GM12875 (cell line): ENCODE data around the gene IL12RB2.

Experiments
- H3K4me3 ChIP-seq: one replicate; pipeline ENCODE4 v1.5.1; 2011; ENCODE audit warnings: low read depth, low read length, control low read depth
- TF ChIP-seq, protein P1 (sequence below): IDR thresholded peaks from 2 replicates; pipeline ENCODE4 v1.5.1; 2011; ENCODE audit warnings: low read depth, mild to moderate bottlenecking, control low read depth, inconsistent platforms, low read length, moderate library complexity, borderline replicate concordance; ENCODE audit not compliant: insufficient read depth

IL12RB2 gene

DNA sequence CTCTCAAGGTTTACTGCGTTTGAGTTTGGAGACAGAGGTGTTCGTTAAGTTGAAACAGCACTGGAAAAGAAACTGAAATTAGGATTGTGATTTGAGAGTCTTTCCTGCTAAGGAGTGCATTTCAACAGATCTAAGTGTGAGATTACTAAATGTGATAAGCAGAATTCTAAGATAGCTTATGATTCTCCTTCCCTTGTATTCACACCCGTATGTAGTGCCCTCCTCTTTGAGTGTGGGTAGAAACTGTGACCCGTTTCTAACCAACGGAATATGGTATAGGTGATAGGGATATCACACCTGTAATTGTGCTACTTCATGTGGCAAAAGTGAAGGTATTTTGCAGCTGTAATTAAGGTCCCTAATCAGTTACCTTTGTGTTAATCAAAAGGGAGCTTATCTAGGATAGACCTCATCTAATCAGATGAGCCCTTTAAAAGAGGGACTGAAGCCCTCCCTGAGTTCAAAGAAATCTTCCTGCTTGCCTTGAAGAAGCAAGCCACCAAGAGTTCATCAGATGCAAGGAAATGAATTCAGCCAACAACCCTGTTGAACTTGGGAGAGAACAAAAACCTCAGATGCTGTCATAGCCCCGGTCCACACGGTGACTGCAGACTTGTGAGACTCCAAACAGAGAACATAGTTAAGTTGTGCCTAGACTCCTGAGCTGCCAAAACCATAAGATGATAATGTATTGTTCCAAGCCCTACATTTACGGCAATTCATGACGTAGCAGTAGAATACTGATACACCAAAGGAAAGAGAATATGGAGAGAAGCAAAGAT, 12.6 kb upstream of the IL12RB2 start:
- H3K4me3 ChIP-seq: no peak overlapping the region
- TF ChIP-seq, protein P1, sequence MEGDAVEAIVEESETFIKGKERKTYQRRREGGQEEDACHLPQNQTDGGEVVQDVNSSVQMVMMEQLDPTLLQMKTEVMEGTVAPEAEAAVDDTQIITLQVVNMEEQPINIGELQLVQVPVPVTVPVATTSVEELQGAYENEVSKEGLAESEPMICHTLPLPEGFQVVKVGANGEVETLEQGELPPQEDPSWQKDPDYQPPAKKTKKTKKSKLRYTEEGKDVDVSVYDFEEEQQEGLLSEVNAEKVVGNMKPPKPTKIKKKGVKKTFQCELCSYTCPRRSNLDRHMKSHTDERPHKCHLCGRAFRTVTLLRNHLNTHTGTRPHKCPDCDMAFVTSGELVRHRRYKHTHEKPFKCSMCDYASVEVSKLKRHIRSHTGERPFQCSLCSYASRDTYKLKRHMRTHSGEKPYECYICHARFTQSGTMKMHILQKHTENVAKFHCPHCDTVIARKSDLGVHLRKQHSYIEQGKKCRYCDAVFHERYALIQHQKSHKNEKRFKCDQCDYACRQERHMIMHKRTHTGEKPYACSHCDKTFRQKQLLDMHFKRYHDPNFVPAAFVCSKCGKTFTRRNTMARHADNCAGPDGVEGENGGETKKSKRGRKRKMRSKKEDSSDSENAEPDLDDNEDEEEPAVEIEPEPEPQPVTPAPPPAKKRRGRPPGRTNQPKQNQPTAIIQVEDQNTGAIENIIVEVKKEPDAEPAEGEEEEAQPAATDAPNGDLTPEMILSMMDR: no peak

DNA sequence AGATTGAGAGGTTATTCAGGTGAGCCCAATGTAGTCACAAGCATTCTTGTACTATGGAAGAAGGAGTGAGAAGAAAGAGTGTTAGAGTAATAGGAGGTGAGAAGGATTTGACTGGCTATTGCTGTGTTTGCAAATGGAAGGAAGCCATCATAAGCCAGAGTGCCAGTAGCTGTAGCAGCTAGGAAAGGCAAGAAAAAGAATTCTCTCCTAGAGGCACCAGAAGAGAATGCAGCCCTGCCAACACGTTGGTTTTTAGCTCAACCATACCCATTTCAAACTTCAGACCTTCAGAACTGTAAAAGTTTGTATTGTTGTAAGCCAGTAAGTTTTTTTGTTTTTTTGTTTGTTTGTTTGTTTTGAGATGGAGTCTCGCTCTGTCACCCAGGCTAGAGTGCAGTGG, 8.9 kb upstream of the IL12RB2 start:
- TF ChIP-seq, protein P1: no peak
- no peak overlapping the region for H3K4me3 ChIP-seq

DNA sequence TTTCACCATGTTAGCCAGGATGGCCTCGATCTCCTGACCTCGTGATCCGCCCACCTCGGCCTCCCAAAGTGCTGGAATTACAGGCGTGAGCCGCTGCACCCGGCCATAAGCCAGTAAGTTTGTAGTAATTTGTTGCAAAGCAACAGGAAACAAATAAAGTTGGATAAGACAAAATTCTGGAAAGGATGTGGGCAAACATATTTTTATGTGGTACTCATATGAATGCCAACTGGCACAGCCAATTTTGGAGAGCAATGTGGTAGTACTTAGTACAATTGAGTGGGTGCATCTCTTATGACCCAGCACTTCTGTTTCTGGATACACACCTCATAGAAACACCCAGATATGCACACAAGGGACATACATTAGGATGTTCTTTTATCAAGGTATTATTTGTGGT, 8.4 kb upstream of the IL12RB2 start:
- TF ChIP-seq, protein P1: no peak
- H3K4me3 ChIP-seq: no peak overlapping the region

DNA sequence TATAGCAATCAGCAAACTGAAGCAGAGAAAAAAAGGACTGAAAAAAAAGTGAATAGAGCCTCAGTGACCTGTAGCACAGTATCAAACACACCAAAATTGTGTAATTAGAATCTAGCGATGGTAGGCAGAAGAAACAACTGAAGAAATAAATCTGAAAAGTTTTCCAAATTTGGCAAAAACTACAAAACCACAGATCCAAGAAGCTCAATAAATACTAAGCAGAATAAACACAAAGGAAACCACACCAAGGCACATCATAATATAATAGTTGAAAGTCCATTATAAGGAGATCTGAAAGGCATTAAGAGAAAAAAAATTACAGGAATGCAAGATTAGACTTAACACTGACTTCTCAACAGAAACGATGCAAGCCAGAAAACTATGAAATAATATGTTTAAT, 7.1 kb upstream of the IL12RB2 start:
- H3K4me3 ChIP-seq: no peak overlapping the region

DNA sequence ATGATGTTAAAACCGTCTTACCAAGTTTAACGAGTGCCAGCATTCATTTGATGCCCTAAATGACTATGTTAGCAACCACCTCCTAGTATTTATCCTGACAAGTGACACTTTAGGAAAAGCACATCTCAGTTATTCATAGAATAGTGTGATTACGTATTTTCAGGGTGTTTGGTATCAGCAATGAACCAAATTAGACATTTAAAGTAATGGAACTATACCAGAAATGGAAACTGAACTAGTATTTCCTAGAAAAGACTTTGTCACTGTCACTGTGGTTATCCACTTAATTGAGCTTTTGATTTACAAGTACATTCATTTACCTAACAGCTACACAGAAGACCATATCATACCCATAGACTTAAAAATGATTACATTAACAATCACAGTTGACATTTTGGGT, 3.6 kb upstream of the IL12RB2 start:
- TF ChIP-seq, protein P1: no peak
- H3K4me3 ChIP-seq: no peak overlapping the region

More for the DNA sequence above, 7.1 kb upstream of the IL12RB2 start:
- TF ChIP-seq, protein P1: no peak

DNA sequence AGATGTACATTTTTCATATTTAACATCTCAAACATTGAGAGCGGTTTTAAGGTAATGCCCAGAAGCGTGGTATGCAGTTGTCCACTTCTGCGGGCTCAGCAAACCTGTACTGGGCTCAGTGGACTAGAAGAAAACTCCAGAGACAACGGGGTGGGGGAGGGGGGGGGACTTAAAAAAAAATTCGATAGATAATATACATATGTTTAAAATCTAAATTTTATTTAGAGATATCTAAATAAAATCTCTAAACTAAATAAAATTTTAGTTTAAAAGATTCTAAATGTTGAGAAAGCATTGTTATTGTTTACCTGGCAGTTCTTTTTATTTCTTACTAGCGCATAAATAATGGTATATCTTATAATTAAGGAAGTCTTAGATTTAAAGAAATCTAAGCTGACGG, 1.1 kb upstream of the IL12RB2 start:
- H3K4me3 ChIP-seq: no peak overlapping the region
- TF ChIP-seq, protein P1: no peak

DNA sequence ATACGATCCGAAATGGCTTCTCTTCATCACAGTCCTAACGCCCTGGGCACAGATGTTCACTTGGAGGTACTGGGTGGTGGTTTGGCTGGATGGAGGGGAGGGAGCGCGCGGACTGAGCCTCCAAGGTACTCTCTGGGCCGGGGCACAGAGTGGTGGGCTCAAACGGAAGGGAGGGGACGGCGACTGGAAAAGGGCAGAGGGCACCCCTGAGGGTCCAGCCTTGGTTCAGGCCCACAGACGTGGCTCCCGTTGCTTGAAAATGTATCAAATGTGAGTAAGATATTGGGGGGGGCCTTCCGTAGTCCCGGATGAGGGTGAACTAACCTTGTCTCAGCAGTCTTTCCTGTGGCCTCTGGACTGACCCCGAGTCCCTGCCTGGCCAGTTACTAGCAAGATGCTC, 463 bp downstream of the IL12RB2 start:
- TF ChIP-seq, protein P1: no peak

More for the DNA sequence above, 463 bp downstream of the IL12RB2 start:
- no peak overlapping the region for H3K4me3 ChIP-seq
